Activated CD8-positive, alpha-beta memory T cell treated with anti-CD3 and anti-CD28 coated beads, Interleukin-2, amount 10 ng/mL, durations not matched to agents 7 days and 5 days (primary cell): ENCODE measurements around the gene HIVEP2. TPM values are rescaled to one million over a fixed set of nuclear protein-coding genes. Genes with fewer than 3 reads are reported as not detected.
A peak's percentile ranks its signal among the peaks of the same experiment; 100 is the strongest.

ENCODE experiments used
- ATAC-seq: fragments of 150-1000 bp; cut with Tn5 transposase; one replicate; pipeline ENCODE4 v1.10.0; 2021; ENCODE audit warnings: moderate library complexity
- CTCF ChIA-PET: fragments of 350-600 bp; sonication (Branson Sonifier 250); formaldehyde crosslinking; loops from one replicate; lab custom pipeline; 2021; ENCODE audit warnings: antibody characterized with exemption; lab: Charles Lee
- DNase-seq: peaks from one replicate; pipeline ENCODE4 v3.0.0-alpha.2; 2020
- H3K27ac Mint-ChIP-seq: one replicate; pipeline ENCODE4 v1.8.0; 2021; ENCODE audit warnings: mild to moderate bottlenecking, mixed read lengths
- H3K27me3 Mint-ChIP-seq: one replicate; pipeline ENCODE4 v1.8.0; 2021; ENCODE audit warnings: mixed read lengths
- H3K36me3 Mint-ChIP-seq: one replicate; pipeline ENCODE4 v1.8.0; 2021; ENCODE audit warnings: mild to moderate bottlenecking, mixed read lengths
- H3K4me1 Mint-ChIP-seq: one replicate; pipeline ENCODE4 v1.8.0; 2021; ENCODE audit warnings: mixed read lengths
- H3K4me3 Mint-ChIP-seq: one replicate; pipeline ENCODE4 v1.8.0; 2021; ENCODE audit warnings: mild to moderate bottlenecking, moderate library complexity, mixed read lengths
- H3K9me3 Mint-ChIP-seq: one replicate; pipeline ENCODE4 v1.8.0; 2022; ENCODE audit warnings: low read depth, mixed read lengths
- total RNA-seq, 2 experiments: library from RNA; stranded (reverse); gene quantifications; one replicate each; pipeline ENCODE4 v1.2.3, GENCODE V29; 2021

HIVEP2 gene
- total RNA-seq, 2 experiments from 2014 or later, result 24.1 to 28.8 TPM

- Mint-ChIP-seq H3K27me3 (no peaks in the 10 kb centered on the region), H3K9me3 (no peaks in the 10 kb centered on the region)
- ATAC-seq, result no peak
These were observed 2.7 kb downstream of the HIVEP2 start for GRCh38 chr6:142942238-142942637.

GRCh38 chr6:142941018-142941417 lies 4.0 kb downstream of the HIVEP2 start:
- peak overlapping the region; percentile 96 for H3K27ac Mint-ChIP-seq

More at GRCh38 chr6:142942238-142942637, 2.7 kb downstream of the HIVEP2 start:
- DNase-seq, result no peak
- CTCF ChIA-PET, result interaction anchor here (0.8 to 2.0 kb wide), 6 partner anchors 9 to 79 kb away, joined by 3 to 8 read pairs (median 4); no protein-coding TSS in a partner anchor
- H3K4me1 Mint-ChIP-seq, result peaks cover 59% of the 10 kb centered on the region
- peak overlapping the region; percentile 84 for H3K4me3 Mint-ChIP-seq
- peak overlapping the region; percentile 96 for H3K27ac Mint-ChIP-seq
- peaks cover 8% of the 10 kb centered on the region for H3K36me3 Mint-ChIP-seq

GRCh38 chr6:142940487-142940886 lies 4.5 kb downstream of the HIVEP2 start:
- ATAC-seq, result no peak
- peaks cover 18% of the 10 kb centered on the region for H3K36me3 Mint-ChIP-seq
- H3K27ac Mint-ChIP-seq, result peak overlapping the region; percentile 96
- CTCF ChIA-PET, result interaction anchor here (1.4 to 2.7 kb wide), 3 partner anchors 10 to 18 kb away, joined by 3 to 7 read pairs (median 6); no protein-coding TSS in a partner anchor
- H3K4me1 Mint-ChIP-seq, result peaks cover 69% of the 10 kb centered on the region
- peak overlapping the region; percentile 8 for H3K4me3 Mint-ChIP-seq
- H3K9me3 Mint-ChIP-seq, result peaks cover 2% of the 10 kb centered on the region
- DNase-seq, result no peak
- no peaks in the 10 kb centered on the region for H3K27me3 Mint-ChIP-seq

More at GRCh38 chr6:142941018-142941417, 4.0 kb downstream of the HIVEP2 start:
- Mint-ChIP-seq H3K9me3 (peaks cover 2% of the 10 kb centered on the region), H3K4me3 (peak overlapping the region; percentile 8), H3K4me1 (peaks cover 64% of the 10 kb centered on the region), H3K36me3 (peaks cover 15% of the 10 kb centered on the region), H3K27me3 (no peaks in the 10 kb centered on the region)
- DNase-seq (no peak), ATAC-seq (no peak)
- CTCF ChIA-PET, result interaction anchor here (1.1 to 2.0 kb wide), 5 partner anchors 8 to 32 kb away, joined by 3 to 8 read pairs (median 4); no protein-coding TSS in a partner anchor

- Mint-ChIP-seq H3K27me3 (no peaks in the 10 kb centered on the region), H3K4me3 (peak overlapping the region; percentile 68), H3K4me1 (peaks cover 85% of the 10 kb centered on the region), H3K36me3 (peaks cover 21% of the 10 kb centered on the region), H3K27ac (peak overlapping the region; percentile 77), H3K9me3 (peaks cover 2% of the 10 kb centered on the region)
- DNase-seq (no peak), ATAC-seq (no peak)
- CTCF ChIA-PET, result interaction anchor here (1.3 to 2.7 kb wide), 3 partner anchors 12 to 33 kb away, joined by 3 to 6 read pairs (median 6); no protein-coding TSS in a partner anchor
These were observed 6.5 kb downstream of the HIVEP2 start for GRCh38 chr6:142938510-142938909.

GRCh38 chr6:142937986-142938385 lies 7.0 kb downstream of the HIVEP2 start:
- DNase-seq (no peak), ATAC-seq (no peak)
- H3K36me3 Mint-ChIP-seq, result peaks cover 21% of the 10 kb centered on the region
- peak overlapping the region; percentile 32 for H3K4me3 Mint-ChIP-seq
- peak overlapping the region; percentile 59 for H3K27ac Mint-ChIP-seq
- no peaks in the 10 kb centered on the region for H3K27me3 Mint-ChIP-seq
- H3K4me1 Mint-ChIP-seq, result peaks cover 85% of the 10 kb centered on the region
- H3K9me3 Mint-ChIP-seq, result peaks cover 2% of the 10 kb centered on the region
- CTCF ChIA-PET, result interaction anchor here (1.3 to 2.7 kb wide), 2 partner anchors 12 to 33 kb away, joined by 3 to 6 read pairs; no protein-coding TSS in a partner anchor

- Mint-ChIP-seq H3K4me3 (peak overlapping the region; percentile 79), H3K36me3 (peaks cover 22% of the 10 kb centered on the region), H3K27ac (peak overlapping the region; percentile 97), H3K27me3 (no peaks in the 10 kb centered on the region), H3K4me1 (peaks cover 81% of the 10 kb centered on the region), H3K9me3 (peaks cover 2% of the 10 kb centered on the region)
- CTCF ChIA-PET, result interaction anchor here (1.0 to 1.9 kb wide), 7 partner anchors 8 to 115 kb away, joined by 3 to 7 read pairs (median 4); partner anchors contain the start of gene HIVEP2
- ATAC-seq (peak; percentile 66), DNase-seq (peak; percentile 69)
These were observed 9.1 kb downstream of the HIVEP2 start for GRCh38 chr6:142935553-142936517.

- Mint-ChIP-seq H3K27ac (peak overlapping the region; percentile 85), H3K4me1 (peaks cover 81% of the 10 kb centered on the region), H3K9me3 (peaks cover 2% of the 10 kb centered on the region), H3K27me3 (no peaks in the 10 kb centered on the region), H3K4me3 (peak overlapping the region; percentile 79), H3K36me3 (peaks cover 22% of the 10 kb centered on the region)
- no peak for ATAC-seq
- no peak for DNase-seq
- CTCF ChIA-PET, result interaction anchor here (0.9 to 1.9 kb wide), 4 partner anchors 9 to 114 kb away, joined by 4 to 7 read pairs (median 4); no protein-coding TSS in a partner anchor
These were observed 10.4 kb downstream of the HIVEP2 start for GRCh38 chr6:142934599-142934998.

GRCh38 chr6:142934106-142934505 lies 10.9 kb downstream of the HIVEP2 start:
- H3K36me3 Mint-ChIP-seq, result peaks cover 22% of the 10 kb centered on the region
- H3K27me3 Mint-ChIP-seq, result no peaks in the 10 kb centered on the region
- peaks cover 2% of the 10 kb centered on the region for H3K9me3 Mint-ChIP-seq
- peak overlapping the region; percentile 85 for H3K27ac Mint-ChIP-seq
- no peak for DNase-seq
- H3K4me1 Mint-ChIP-seq, result peaks cover 81% of the 10 kb centered on the region
- CTCF ChIA-PET, result no interaction called here
- ATAC-seq, result no peak
- H3K4me3 Mint-ChIP-seq, result no peak overlapping the region

- no peaks in the 10 kb centered on the region for H3K27me3 Mint-ChIP-seq
- H3K4me3 Mint-ChIP-seq, result no peak overlapping the region
- ATAC-seq (no peak), DNase-seq (no peak)
- peaks cover 83% of the 10 kb centered on the region for H3K4me1 Mint-ChIP-seq
- peak overlapping the region; percentile 92 for H3K27ac Mint-ChIP-seq
- CTCF ChIA-PET, result no interaction called here
- H3K36me3 Mint-ChIP-seq, result peaks cover 24% of the 10 kb centered on the region
- H3K9me3 Mint-ChIP-seq, result peaks cover 2% of the 10 kb centered on the region
These were observed 11.3 kb downstream of the HIVEP2 start for GRCh38 chr6:142933701-142934100.

GRCh38 chr6:142932889-142933288 lies 12.1 kb downstream of the HIVEP2 start:
- ATAC-seq (peak; percentile 28), DNase-seq (no peak)
- Mint-ChIP-seq H3K27ac (peak overlapping the region; percentile 92), H3K9me3 (peaks cover 2% of the 10 kb centered on the region), H3K4me1 (peaks cover 78% of the 10 kb centered on the region), H3K27me3 (no peaks in the 10 kb centered on the region), H3K4me3 (peak overlapping the region; percentile 71), H3K36me3 (peaks cover 20% of the 10 kb centered on the region)
- CTCF ChIA-PET, result interaction anchor here (0.9 kb wide), 1 partner anchor 9 kb away, joined by 4 read pairs; no protein-coding TSS in a partner anchor

GRCh38 chr6:142929751-142930358 lies 15.1 kb downstream of the HIVEP2 start:
- peak overlapping the region; percentile 56 for H3K27ac Mint-ChIP-seq
- DNase-seq (no peak), ATAC-seq (no peak)
- CTCF ChIA-PET, result interaction anchor here (1.0 to 2.8 kb wide), 2 partner anchors 11 to 20 kb away, joined by 3 to 7 read pairs; no protein-coding TSS in a partner anchor
- H3K36me3 Mint-ChIP-seq, result peaks cover 9% of the 10 kb centered on the region
- H3K4me1 Mint-ChIP-seq, result peaks cover 69% of the 10 kb centered on the region
- H3K4me3 Mint-ChIP-seq, result peak overlapping the region; percentile 10
- no peaks in the 10 kb centered on the region for H3K9me3 Mint-ChIP-seq
- no peaks in the 10 kb centered on the region for H3K27me3 Mint-ChIP-seq

- no peaks in the 10 kb centered on the region for H3K27me3 Mint-ChIP-seq
- peak; percentile 52 for DNase-seq
These were observed 17.1 kb downstream of the HIVEP2 start for GRCh38 chr6:142927904-142928303.

More at GRCh38 chr6:142927904-142928303, 17.1 kb downstream of the HIVEP2 start:
- ATAC-seq, result peak; percentile 39
- Mint-ChIP-seq H3K4me3 (peak overlapping the region; percentile 84), H3K36me3 (peaks cover 9% of the 10 kb centered on the region), H3K4me1 (peaks cover 49% of the 10 kb centered on the region), H3K9me3 (no peaks in the 10 kb centered on the region), H3K27ac (peak overlapping the region; percentile 97)
- CTCF ChIA-PET, result interaction anchor here (1.0 to 2.7 kb wide), 8 partner anchors 8 to 236 kb away, joined by 3 to 11 read pairs (median 4); no protein-coding TSS in a partner anchor
